Measurements from ENCODE around the gene MACROH2A1.

The MACROH2A1 gene

DNA sequence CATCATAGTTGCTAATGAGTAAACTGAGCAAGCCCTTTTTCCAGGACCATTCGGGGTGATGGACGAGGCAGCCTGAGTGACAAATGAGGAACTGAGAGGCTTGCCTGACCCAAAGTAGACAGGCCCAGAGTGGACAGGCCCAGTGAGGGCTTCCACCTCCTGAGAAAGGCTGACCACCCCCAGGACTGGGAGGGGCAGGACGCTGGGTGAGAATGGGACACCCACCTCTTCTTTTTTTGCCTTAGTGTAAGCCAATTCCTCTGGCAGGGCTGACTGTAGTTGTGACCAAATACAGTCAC, 68.3 kb downstream of the MACROH2A1 start:
- no peak for DNase-seq (ENCODE audit: low read depth)

DNA sequence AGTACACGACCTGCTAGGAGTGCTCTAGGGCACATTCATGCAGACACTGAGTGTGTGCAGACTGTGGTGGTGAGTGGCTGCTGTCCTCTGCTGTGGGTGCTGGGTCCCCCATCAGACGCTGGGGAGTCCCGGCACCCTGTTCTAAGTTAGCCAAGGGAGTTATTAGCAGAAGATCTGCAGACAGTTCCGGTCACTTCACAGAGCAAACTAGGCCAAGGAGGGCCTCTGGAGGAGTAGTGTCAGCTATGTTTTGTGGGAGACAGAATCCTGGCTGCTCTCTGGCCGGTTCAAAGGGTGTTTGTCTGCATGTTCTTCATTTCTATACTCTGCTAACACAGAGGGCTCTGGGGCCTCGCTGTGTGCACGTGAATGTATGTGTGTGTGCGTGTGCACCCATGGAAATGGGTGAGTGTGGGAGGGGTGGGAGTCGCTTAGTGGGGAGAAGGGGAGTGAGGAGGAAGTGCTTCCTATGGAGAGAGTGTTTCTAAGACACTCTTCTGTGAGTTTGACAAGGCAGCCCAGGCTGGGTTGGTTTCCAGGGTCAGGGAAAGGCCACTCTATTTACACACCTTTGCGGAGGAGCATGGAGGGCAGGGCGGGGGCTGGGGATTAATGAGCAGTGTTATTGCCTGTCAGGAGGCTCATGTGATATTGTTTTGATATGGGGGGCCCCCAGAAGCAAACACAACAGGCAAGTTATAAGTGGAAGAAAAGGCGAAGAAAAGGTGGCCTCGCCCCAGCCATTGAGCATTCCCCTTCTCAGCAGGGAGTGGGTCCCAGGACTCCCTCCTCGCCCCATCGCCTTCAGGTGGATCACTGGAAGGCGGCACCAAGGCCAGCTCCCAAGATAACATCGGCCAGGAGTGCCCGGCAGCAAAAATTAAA, 68.9 kb downstream of the MACROH2A1 start:
- DNase-seq (ENCODE audit: low read depth): no peak

DNA sequence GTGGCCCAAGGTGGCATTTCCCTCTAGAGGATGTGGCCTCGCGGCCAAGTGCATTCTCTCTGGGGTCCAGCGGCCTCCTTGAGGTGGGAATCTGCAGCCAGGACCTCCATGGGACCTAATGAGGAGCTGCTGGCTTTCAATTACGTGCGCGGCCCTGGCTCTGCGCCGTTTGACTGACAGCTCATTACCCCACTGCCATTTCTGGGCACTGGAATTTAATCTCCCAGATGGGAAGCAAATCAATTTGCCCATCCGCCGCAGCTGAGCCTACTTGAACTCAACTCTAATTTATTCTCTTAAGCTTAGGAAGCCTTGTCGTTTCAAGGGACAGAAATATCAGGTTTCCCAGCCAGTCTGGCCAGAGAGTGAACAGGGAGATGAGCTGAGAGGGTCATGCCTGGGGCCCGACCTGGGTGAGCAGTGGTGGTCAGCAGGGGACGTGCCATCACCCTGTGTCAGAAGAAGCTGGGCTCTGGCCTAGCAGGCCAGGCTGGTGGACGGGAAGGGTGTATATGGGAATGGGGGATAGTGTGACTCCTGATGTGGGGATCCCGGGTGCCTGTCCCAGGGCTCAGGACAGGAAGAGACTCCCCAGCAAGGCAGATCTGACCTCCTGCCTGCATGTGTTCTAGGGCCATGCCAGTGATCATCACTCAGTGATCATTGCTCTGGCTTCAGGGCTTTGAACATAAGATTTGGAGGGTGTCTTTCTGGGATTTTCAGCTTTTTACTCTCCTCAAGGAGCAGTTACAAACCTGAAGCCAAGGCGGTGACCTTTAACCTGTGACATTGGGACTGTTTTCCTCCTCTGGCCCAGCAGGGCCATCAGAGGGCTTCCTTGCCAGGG, 69.7 kb downstream of the MACROH2A1 start:
- DNase-seq (ENCODE audit: low read depth): no peak

DNA sequence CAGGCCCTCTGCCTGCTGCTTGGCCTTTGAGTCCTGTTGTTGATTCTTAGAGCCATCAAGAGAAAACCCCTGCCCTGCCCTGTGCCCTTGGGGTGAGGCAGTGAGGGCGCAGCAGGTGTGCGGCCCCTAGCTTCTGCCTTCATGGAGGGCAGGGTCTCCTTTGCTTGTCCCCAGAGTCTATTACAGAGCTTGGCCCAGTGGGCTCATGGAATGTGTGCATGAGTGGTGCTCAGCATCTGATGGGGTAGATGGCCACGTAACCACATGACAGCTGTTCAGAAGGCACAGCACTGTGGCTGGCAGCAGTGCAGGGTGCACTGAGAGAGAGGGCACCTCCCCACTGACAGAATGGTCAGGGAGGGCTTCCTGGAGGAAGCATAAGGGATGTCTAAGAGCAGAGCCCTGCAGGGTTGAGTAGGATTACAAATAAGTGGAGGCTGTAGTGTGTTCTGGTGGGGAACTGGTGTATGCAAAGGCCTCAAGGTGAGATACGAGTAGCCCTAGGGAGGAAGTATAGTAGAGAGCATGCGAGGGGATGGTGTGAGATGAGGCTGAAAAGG, 70.8 kb downstream of the MACROH2A1 start:
- no peak for DNase-seq (ENCODE audit: low read depth)

DNA sequence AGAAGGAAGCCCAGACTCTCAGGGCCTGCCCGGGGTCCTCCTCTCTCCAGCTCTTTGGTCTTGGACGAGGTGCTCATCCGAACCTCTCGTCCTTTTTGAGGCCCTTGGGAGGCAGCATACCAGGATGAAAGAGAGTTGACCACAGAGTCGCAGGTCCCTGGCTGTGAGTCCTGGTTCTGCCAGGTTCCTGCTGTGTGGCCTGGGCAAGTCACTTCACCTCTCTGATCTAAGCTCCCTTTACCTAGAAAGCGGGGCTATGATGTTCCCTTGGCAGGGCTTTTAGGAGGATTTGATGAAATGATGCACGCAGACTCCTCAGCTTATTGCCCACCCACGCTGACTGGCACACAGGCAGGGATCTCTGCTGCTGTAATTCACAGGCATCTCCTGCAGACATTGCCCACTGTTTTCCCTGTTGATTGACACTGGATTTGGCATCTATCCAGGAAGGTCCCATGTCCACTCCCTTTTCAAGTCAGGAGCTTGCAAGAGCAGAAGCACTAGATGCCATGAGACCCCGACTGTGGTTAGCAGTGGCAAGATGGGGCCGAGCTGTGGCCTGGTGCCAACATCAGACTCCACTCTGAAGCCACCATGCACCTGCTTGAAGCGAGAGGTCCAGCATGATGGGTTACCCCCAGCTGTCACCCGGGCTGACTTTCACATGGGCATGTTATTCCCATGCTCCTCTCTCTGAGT, 71.5 kb downstream of the MACROH2A1 start:
- DNase-seq (ENCODE audit: low read depth): no peak

DNA sequence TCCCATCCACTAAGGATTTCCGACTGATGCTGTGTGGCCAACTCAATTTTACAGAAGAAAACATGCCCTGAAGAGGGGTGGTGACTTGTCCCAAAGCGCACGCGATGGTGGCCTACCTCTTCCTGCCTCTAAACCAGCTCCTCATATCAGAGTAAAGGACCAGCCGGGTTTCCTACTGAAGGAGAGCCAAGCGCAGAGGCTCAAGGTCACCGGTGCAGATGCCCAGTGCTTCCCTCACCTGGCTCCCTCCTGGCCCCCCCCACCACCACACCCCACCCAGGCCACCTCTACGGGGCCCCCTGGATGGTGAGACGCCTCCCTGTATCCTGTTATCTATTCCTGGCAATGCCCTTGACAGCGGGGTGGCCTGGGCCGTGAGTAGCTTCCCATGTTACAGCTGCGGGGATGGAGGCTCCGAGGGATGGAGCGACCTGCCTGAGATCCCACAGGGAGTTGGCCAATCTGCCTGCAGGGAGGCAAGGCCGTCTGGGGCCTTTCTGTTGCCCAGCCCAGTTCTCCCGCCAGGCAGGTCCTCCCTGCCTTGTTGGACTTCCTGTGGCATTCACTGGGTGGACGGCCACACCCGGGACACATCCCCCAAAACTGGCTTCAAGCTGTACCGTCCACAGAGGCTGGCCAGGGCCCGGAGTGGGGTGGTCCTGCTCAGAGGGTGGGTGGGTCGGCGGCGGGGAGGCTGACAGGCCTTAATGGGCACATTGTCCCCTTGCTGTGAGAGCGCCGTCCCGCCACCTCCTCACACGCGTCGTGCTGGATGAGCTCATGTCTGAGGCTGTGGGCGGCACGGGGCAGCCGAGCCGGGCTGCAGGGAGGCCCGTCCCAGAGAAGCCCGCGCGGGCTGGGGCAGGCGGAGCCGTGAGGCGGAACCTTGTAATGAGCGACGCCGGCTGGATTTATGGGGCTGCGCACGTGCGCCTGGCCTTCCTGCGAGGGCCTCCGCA, 72.5 kb downstream of the MACROH2A1 start:
- no peak for DNase-seq (ENCODE audit: low read depth)

DNA sequence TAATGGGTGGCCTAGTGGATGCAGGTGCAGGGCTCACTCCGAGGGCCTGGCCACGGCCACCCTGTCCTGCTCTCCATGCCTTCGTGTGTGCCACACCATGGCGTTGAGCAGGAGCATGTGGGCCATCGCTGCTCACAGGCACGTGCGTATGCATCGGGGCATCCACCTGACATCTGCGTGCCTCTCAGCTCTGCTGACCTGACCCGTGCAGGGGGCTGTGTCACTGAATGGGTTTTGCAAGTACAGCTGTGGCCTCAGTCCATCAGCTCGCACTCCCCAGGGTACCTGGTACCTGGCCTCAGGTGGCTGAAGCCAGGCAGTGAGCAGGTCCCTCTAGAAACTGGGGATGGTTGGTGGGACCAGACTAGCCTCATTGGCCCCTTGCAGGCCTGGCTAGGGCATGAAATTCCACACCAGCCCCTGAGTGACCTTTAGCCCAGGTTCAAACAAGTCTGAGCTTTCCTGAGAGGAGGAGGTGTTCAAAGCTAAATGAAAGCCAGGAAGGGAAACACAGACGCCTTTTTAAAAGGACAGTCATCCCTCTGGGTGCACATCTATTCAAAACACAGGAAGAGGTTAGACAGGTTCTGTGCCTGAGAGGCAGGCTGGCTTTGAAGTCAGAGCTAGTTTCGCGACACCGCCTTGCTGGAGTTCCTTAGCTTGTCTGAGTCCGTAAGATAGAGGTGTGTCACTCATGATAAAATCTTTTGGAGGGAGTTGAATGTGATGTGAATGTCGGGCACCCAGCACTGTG, 74.0 kb downstream of the MACROH2A1 start:
- no peak for DNase-seq (ENCODE audit: low read depth)

DNA sequence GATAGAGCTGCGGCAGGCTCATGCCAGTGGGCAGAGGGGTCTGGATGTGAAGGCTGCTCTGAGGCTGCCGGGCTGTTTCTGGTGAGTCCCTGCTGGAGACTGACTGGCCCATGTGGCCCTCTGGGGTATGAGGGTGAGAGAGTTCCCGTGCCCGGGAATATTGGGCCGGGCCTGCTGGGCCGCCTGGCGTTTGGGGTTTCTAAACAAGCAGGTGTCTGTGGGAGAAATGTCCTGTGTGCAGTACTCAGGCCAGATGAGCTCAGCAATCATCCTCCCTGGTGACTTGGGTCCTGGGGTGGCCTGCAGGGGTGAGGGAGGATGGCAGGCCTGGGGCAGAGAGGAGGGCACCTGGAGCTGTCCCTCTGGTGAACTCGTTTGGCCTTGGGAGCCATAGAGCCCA, 74.9 kb downstream of the MACROH2A1 start:
- DNase-seq (ENCODE audit: low read depth): no peak

DNA sequence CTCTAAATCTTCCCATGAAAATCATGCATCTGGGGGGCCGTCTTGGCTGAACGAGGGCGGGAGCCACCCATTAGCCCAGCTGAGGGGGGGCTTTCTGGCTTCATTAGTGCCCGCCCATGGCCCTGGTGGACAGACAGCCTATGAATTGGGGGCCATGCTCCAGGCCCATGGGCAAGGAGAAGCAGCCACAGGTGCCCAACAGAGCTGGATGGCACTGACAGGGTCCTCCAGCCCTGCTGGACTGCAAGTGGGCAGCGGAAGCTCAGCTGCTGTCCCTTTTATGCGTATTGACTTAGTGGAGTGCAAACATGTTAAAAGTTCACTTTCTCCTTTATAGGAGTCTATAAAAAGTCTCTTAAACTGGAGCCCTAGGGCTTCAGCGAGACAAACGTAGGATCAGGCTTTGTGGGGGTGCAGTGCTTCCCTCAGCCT, 75.3 kb downstream of the MACROH2A1 start:
- no peak for DNase-seq (ENCODE audit: low read depth)

DNA sequence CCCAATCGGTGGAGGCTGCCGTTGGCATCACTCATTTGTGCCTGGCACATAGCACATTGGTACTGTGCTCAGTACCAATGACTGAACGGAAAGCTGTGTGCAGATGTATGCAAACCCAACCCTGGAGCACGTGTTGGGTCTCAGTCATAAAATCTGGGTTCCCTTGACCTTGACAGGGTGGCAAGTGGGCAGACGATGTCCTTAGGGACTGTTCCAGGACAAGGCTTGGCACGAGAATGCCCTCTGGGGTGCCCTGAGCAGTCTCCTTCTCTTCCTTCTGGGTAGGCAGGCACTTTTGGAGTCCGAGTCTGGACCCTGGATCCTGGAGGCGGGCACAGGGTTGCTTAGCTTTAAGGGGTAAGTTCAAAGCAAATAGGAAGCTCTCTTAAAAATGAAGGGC, 75.8 kb downstream of the MACROH2A1 start:
- DNase-seq (ENCODE audit: low read depth): no peak

DNA sequence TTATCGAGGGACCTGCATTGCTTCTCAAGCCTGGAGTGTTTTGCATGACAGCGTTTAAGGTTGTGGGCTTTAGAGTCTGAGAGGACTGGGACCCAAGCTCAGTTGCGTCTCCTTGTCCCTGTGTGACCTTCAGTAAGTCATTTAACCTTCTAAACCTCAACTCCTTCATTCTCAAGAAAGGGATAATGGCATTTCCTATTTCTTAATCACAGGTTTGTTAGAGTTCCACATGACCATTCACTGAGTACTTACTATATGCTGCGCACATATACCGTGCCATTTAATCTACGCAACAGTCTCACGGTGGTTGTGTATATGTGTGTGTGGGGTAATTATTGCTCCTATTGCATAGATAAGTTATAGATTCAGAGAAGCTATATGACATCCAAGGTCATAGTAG, 76.3 kb downstream of the MACROH2A1 start:
- no peak for DNase-seq (ENCODE audit: low read depth)

DNA sequence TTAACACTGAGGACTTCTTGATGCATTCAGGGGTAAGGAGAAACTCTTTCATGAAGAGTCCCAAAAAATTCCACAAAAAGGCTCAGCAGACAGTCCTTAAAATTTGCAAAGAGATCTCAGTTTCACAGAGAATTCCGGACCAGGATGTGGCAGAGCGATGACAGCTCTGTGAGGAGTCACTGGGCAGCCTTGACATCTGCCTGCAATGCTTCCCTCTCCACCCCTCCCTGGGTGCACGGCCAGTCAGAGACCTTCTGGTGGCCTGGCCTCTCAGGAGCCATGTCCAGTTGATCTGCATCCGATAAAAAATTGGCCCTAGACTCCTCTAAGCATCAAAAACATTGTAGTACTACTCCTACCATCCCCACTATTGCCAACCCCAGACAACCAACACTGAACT, 76.8 kb downstream of the MACROH2A1 start:
- DNase-seq (ENCODE audit: low read depth): no peak

DNA sequence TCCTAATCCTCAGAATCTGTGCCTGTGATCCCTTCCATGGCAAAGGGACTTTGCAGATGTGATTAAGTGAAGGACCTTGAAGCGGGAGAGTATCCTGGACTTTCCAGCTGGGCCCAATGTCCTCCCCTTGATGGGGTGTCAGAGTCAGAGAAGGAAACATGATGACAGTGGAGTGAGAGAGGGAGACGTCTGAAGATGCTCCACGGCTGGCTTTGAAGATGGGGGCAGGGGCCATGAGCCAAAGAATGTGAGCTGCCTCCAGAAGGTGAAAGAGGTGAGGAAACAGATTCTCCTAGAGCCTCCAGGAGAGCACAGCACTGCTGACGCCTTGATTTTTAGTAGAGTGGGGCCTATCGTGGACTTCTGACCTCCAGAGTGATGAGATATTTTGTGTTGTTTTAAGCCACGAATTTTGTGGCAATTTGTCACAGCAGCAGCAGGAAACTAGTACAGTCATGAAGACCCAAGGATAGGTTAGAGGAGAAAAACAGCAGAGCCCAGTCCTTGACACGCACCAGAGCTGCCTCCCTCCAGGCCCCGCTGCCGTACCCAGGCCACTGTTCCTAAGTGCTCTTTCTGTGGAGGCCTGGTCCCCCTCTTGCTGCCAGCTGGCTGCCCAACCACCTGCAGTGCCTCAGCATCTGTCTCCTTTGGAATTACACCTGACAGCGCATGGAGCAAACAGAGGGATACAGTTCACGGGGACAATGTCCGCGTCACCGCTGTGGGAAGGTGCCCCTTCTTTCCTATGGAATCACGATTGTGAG, 78.1 kb downstream of the MACROH2A1 start:
- no peak for DNase-seq (ENCODE audit: low read depth)

DNA sequence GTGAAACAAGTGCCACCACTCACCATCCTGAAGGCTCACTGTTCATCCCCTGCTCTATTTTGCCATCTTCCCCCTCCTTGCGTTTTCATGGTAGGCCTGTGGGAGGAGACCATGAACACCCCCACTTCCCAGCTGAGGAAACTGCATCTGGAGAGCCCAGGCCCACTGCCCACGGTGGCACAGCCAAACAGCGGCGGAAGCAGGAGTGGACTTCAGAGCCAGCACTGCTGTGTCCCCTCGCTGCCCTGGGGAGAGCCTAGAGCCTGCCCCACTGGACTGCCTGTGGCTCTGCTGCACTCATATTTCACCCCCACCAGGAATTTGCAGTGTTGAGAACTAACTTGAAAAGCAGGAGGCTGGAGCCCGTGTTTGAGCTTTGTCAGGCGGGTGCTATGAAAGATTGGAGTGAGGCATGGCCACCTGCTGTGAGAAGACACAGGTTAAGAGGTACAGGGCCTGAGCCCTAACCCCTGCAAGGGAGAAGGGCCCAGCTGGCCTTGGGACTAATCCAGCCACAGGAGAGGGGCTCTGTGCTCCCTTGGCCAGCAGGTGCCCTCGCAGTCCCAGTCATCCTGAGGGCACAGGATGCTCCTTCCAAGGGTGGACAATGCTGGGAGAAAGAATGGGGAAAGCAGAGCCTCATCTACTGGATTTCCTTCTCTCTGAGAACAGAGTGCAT, 79.0 kb downstream of the MACROH2A1 start:
- DNase-seq (ENCODE audit: low read depth): no peak

DNA sequence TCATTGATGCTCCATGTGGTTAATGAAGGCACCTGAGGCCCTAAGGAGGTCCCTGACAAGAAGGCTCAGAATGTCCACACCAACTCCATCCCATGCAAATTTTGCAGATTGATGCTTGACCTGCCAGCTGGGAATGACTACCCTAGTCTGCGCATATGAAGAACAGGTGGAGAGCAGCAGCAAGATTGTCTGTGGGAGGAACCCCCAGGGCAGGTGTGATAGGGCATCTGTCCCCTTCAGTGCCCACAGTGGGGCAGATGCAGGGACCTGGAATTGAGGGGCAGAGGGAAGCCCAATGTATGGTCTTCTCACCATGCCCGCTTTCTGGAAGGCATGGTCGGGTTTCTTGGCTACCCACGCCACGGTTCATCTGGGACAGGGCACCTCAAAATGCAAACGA, 79.6 kb downstream of the MACROH2A1 start:
- no peak for DNase-seq (ENCODE audit: low read depth)

DNA sequence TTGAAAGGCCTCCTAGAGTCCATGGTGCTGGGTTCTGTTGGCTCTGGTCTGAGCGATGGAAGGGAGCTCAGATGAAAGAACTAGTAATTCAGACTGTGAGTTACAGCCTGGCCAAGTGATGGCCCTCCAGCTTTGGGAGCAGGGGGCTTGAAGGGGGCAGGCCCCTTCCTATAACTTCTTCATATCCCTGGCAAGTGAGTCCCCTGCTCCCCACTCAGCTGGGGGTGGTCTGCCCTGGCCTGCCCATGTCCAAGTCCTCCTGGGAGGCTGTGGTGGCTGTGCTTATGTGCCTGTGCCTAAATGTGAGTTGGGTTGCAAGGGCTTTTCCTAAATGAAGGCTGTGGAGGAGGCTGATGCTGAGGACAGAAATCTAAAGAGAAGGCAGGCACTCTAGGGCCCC, 80.1 kb downstream of the MACROH2A1 start:
- DNase-seq (ENCODE audit: low read depth): no peak

DNA sequence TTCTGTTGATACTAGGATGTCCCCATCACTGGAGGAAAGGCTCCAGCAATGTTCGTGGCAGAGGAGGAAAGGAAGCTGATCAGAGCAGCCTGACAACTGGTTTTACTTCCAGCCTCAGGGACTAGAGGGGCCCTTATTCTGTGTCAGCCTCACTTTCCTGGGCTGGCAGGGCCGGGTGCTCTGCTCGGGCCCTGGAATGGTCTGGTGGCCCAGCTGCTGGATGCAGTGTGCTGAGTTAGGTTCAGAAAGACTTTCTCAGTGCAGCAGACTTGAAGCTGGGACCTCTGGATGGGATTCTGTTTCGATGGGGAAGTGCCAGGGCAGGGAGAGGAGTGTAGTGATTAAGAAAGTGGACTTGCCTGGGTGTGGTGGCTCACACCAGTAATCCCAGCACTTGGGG, 81.0 kb downstream of the MACROH2A1 start:
- DNase-seq (ENCODE audit: low read depth): no peak

DNA sequence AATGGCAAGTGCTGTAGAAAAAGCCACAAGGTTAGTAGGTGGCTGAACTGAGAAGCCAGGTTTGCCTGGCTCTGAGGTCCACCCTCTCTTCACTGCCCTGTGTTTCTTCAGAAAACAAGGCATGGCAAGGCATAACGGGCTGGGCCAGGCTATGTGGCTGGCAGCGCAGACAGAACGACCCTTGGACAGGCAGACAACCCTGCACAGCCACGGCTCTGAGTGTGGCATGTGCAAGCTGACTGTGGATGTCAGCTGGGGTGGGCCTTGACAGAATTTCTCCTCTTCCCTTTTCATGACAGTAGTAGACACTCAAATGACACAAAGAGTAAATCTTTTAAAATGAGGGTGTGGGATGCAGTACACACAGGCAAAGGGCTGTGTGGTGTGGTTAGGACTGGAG, 81.7 kb downstream of the MACROH2A1 start:
- DNase-seq (ENCODE audit: low read depth): no peak

DNA sequence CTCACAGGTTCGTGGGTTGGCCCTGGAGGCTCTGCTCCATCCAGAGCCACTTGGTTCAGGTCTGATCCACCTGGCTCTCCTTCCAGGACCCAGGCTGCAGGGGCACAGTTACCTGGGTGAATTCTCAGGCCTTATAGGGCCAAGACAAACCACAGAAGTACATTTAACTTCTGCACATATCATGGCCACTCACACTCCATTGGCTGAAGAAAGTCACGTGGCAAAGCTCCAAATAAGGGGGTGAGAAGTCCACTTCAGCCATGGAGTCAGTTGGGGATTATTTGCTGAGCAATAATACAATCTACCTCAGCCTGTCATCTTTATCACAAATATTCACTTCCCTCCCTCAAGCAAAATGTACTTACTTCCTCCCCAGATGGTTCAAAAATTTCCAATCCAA, 83.6 kb downstream of the MACROH2A1 start:
- DNase-seq (ENCODE audit: low read depth): no peak

Data from activated T-cell treated with anti-CD3 and anti-CD28 coated beads for 48 hours (primary cell).